Bronchial epithelial cell (primary cell): ENCODE data around the gene NLRC4. TPM values are rescaled to one million over a fixed set of nuclear protein-coding genes. Genes with fewer than 3 reads are reported as not detected.

Experiments used
- DNase-seq: peaks from one replicate; pipeline ENCODE4 v3.0.0-alpha.2; 2010; ENCODE audit warnings: low read depth
- FAIRE-seq: peaks from 2 replicates; lab custom pipeline; 2011; peaks lifted over from hg19 to GRCh38; lab: Jason Lieb, UNC
- H3K27me3 ChIP-seq: 2 replicates; pipeline ENCODE4 v1.5.1; 2011; ENCODE audit warnings: low read length; ENCODE audit not compliant: control insufficient read depth, insufficient read depth
- H3K36me3 ChIP-seq: 2 replicates; pipeline ENCODE4 v1.5.1; 2011; ENCODE audit warnings: low read length; ENCODE audit not compliant: control insufficient read depth, insufficient read depth
- H3K4me3 ChIP-seq: 2 replicates; pipeline ENCODE4 v1.5.1; 2011; ENCODE audit warnings: mild to moderate bottlenecking, low read depth, low read length, control low read depth
- CTCF ChIP-seq: IDR thresholded peaks from 2 replicates; pipeline ENCODE4 v1.5.1; 2011; ENCODE audit warnings: mild to moderate bottlenecking, moderate library complexity, low read length, control low read depth, inconsistent platforms; ENCODE audit not compliant: insufficient read depth, severe bottlenecking
- total RNA-seq: library from RNA; depleted of rRNA; stranded (reverse); fragments of >200 nt; gene quantifications from 2 replicates; pipeline ENCODE4 v1.2.1, GENCODE V29; 2014

The NLRC4 gene
- total RNA-seq, 1 donor from 2014 or later: 0.53 TPM

GRCh38 chr2:32274289-32274688 is 9.6 kb upstream of the NLRC4 start:
- DNase-seq (no peak), FAIRE-seq (no peak)
- Histone ChIP-seq H3K4me3 (no peak overlapping the region), H3K36me3 (no peaks in the 10 kb centered on the region), H3K27me3 (no peaks in the 10 kb centered on the region)
- TF ChIP-seq CTCF: no peak

- no peak for TF ChIP-seq CTCF
- no peaks in the 10 kb centered on the region for H3K27me3 ChIP-seq
- DNase-seq: no peak
- H3K36me3 ChIP-seq: no peaks in the 10 kb centered on the region
- H3K4me3 ChIP-seq: no peak overlapping the region
- FAIRE-seq: no peak
These were observed 7.6 kb upstream of the NLRC4 start for GRCh38 chr2:32272279-32272678.

- no peaks in the 10 kb centered on the region for H3K36me3 ChIP-seq
- H3K4me3 ChIP-seq: no peak overlapping the region
- FAIRE-seq: no peak
- TF ChIP-seq CTCF: no peak
- DNase-seq: peak; percentile 35
- no peaks in the 10 kb centered on the region for H3K27me3 ChIP-seq
These were observed 6.4 kb upstream of the NLRC4 start for GRCh38 chr2:32271063-32271462.

GRCh38 chr2:32262105-32262504 is 2.6 kb downstream of the NLRC4 start:
- Histone ChIP-seq H3K4me3 (no peak overlapping the region), H3K36me3 (no peaks in the 10 kb centered on the region), H3K27me3 (no peaks in the 10 kb centered on the region)
- TF ChIP-seq CTCF: no peak
- DNase-seq (no peak), FAIRE-seq (no peak)

- no peak for TF ChIP-seq CTCF
- Histone ChIP-seq H3K36me3 (no peaks in the 10 kb centered on the region), H3K27me3 (no peaks in the 10 kb centered on the region), H3K4me3 (no peak overlapping the region)
- DNase-seq: no peak
- no peak for FAIRE-seq
These were observed 4.3 kb downstream of the NLRC4 start for GRCh38 chr2:32260376-32260775.

GRCh38 chr2:32258242-32258641 is 6.4 kb downstream of the NLRC4 start:
- FAIRE-seq (no peak), DNase-seq (no peak)
- TF ChIP-seq CTCF: no peak
- Histone ChIP-seq H3K4me3 (no peak overlapping the region), H3K36me3 (no peaks in the 10 kb centered on the region), H3K27me3 (no peaks in the 10 kb centered on the region)
